HL-60 (cell line): ENCODE data around the gene CFAP206.

Source experiments
- DNase-seq, 2 experiments: peaks; one replicate each; pipeline ENCODE4 v3.0.0-alpha.2; 2010 to 2020; ENCODE audit warnings: low read depth in 1 of 2, low spot score in 1 of 2
- H3K27ac ChIP-seq: fragments of 250-450 bp; sonication (Bioruptor Pico); replicated peaks from 2 replicates; pipeline ENCODE4 v1.5.1; 2020; ENCODE audit warnings: mild to moderate bottlenecking, moderate library complexity
- H3K27me3 ChIP-seq: fragments of 250-450 bp; sonication (Bioruptor Pico); 2 replicates; pipeline ENCODE4 v1.5.1; 2021; ENCODE audit warnings: mild to moderate bottlenecking, moderate library complexity; ENCODE audit not compliant: insufficient read depth, poor library complexity, severe bottlenecking
- H3K4me3 ChIP-seq: replicated peaks from 2 replicates; pipeline ENCODE4 v1.5.1; 2011; ENCODE audit warnings: mild to moderate bottlenecking, control low read depth, low read length; ENCODE audit not compliant: insufficient read depth
- GABPA ChIP-seq: IDR thresholded peaks from 2 replicates; pipeline ENCODE4 v1.6.1; 2012; ENCODE audit warnings: low read depth
- POLR2AphosphoS5 ChIP-seq: IDR thresholded peaks from 2 replicates; pipeline ENCODE4 v1.6.1; 2012; ENCODE audit warnings: low read depth
- SPI1 ChIP-seq: IDR thresholded peaks from 2 replicates; pipeline ENCODE4 v1.6.1; 2012; ENCODE audit warnings: low read depth, mild to moderate bottlenecking, borderline replicate concordance
- TF ChIP-seq, protein P1 (sequence below): IDR thresholded peaks from 2 replicates; pipeline ENCODE4 v1.6.1; 2012; ENCODE audit warnings: low read depth; ENCODE audit not compliant: insufficient replicate concordance
- TF ChIP-seq, protein P2 (sequence below): IDR thresholded peaks from one replicate; pipeline ENCODE4 v1.5.1; 2011; ENCODE audit warnings: low read length, control low read depth, inconsistent platforms; ENCODE audit not compliant: insufficient read depth

Gene CFAP206

DNA sequence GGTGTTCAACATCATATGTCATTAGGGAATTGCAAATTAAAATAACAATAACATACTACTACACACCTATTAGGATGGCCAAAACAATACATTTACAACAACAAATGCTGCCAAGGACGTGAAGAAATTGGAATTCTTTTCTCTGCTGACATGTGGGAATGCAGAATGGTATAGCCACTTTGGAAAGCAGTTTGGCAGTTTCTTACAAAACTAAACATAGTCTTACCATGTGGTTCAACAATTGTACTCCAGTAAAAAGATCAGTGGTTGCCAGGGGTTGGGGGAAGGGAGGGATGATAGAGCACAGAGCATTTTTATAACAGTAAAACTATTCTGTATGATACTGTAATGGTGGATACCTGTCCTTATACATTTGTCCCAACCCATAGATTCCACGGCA is 12.3 kb upstream of the CFAP206 start:
- Histone ChIP-seq H3K4me3 (no peak overlapping the region), H3K27me3 (no peaks in the 10 kb centered on the region), H3K27ac (no peak overlapping the region)
- no peak for TF ChIP-seq POLR2AphosphoS5
- TF ChIP-seq, protein P1, sequence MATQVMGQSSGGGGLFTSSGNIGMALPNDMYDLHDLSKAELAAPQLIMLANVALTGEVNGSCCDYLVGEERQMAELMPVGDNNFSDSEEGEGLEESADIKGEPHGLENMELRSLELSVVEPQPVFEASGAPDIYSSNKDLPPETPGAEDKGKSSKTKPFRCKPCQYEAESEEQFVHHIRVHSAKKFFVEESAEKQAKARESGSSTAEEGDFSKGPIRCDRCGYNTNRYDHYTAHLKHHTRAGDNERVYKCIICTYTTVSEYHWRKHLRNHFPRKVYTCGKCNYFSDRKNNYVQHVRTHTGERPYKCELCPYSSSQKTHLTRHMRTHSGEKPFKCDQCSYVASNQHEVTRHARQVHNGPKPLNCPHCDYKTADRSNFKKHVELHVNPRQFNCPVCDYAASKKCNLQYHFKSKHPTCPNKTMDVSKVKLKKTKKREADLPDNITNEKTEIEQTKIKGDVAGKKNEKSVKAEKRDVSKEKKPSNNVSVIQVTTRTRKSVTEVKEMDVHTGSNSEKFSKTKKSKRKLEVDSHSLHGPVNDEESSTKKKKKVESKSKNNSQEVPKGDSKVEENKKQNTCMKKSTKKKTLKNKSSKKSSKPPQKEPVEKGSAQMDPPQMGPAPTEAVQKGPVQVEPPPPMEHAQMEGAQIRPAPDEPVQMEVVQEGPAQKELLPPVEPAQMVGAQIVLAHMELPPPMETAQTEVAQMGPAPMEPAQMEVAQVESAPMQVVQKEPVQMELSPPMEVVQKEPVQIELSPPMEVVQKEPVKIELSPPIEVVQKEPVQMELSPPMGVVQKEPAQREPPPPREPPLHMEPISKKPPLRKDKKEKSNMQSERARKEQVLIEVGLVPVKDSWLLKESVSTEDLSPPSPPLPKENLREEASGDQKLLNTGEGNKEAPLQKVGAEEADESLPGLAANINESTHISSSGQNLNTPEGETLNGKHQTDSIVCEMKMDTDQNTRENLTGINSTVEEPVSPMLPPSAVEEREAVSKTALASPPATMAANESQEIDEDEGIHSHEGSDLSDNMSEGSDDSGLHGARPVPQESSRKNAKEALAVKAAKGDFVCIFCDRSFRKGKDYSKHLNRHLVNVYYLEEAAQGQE: no peak
- TF ChIP-seq, protein P2, sequence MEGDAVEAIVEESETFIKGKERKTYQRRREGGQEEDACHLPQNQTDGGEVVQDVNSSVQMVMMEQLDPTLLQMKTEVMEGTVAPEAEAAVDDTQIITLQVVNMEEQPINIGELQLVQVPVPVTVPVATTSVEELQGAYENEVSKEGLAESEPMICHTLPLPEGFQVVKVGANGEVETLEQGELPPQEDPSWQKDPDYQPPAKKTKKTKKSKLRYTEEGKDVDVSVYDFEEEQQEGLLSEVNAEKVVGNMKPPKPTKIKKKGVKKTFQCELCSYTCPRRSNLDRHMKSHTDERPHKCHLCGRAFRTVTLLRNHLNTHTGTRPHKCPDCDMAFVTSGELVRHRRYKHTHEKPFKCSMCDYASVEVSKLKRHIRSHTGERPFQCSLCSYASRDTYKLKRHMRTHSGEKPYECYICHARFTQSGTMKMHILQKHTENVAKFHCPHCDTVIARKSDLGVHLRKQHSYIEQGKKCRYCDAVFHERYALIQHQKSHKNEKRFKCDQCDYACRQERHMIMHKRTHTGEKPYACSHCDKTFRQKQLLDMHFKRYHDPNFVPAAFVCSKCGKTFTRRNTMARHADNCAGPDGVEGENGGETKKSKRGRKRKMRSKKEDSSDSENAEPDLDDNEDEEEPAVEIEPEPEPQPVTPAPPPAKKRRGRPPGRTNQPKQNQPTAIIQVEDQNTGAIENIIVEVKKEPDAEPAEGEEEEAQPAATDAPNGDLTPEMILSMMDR: no peak
- no peak for TF ChIP-seq GABPA
- TF ChIP-seq SPI1: no peak
- no peak for DNase-seq

DNA sequence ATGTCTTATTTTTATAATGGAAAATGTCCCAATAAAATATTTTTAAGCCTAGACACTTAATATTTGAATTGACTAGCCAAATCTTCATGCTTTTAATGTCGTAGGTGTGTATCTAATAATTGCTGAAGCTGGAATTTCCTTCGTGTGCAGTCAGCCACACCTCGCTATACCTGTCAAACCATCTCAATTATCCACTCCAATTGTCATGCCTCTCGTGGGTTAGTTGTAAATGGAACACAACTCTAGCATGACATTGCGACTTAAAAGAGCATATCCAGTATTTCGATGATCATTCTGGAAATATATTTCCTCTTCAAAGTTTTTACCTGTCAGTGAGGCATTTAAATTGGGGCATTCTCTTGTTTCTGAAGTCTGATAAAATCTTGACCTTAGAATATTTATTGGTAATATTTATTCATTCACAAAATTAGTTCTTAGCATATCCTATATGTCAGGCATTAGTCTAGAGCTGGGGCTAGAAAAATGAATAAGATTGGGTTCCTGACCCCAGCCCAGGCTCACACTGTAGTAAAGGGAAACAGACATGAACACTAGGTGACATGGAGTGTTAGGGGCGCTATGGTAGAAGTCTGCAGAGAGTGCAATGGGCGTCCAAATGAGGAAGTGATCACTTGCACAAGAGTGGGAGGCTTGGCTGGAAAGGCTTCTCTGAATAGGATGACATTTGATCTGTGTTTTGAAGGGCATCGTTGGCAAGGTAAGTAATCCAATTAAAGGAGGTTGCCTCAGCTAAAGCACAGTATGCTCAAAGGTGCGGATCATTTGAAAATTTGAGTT is 11.0 kb upstream of the CFAP206 start:
- DNase-seq: peak; percentile 17 to 86
- Histone ChIP-seq H3K4me3 (no peak overlapping the region), H3K27ac (no peak overlapping the region), H3K27me3 (no peaks in the 10 kb centered on the region)
- TF ChIP-seq GABPA (no peak), POLR2AphosphoS5 (no peak), SPI1 (peak; percentile 99)
- TF ChIP-seq, protein P1: no peak
- TF ChIP-seq, protein P2: no peak

DNA sequence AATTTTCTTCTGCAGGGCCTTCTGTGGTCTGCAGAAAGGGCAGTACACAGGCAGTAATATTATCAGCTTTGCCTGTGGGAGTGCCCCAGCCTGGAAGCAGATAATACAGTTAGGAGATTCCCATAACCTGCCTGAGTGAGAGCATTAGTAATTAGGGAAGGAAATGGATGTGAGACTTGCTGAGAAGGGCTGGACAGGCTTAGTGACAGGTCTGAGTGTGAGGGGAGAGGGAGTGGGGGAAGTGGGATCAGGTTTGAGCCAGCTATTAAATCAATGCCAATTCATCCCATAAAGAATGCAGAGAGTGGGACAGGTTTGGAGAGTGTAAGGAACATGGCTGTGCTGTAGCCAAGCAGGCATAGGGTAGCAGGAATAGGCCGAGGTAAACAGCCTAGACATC is 10.1 kb upstream of the CFAP206 start:
- no peak overlapping the region for H3K27ac ChIP-seq
- H3K4me3 ChIP-seq: no peak overlapping the region
- TF ChIP-seq, protein P2: no peak
- no peak for TF ChIP-seq GABPA
- TF ChIP-seq, protein P1: no peak
- no peak for TF ChIP-seq SPI1
- TF ChIP-seq POLR2AphosphoS5: no peak
- no peaks in the 10 kb centered on the region for H3K27me3 ChIP-seq
- no peak for DNase-seq
